Caco-2 (cell line): Measurements from ENCODE around the gene ALKBH3. TPM values are rescaled to one million over a fixed set of nuclear protein-coding genes. Genes with fewer than 3 reads are reported as not detected.

Experiments used
- BruUV-seq: library from RNA; stranded (reverse); fragments of 400-500 nt; replicated peaks from 2 replicates; lab custom pipeline; 2021; lab: Mats Ljungman, UMichigan
- CTCF ChIA-PET: fragments of 300-600 bp; sonication (Branson Sonifier 250); formaldehyde crosslinking; loops from one replicate; lab custom pipeline; 2022; ENCODE audit warnings: antibody characterized with exemption; lab: Charles Lee
- POLR2A ChIA-PET: fragments of 300-600 bp; sonication (Branson Sonifier 250); formaldehyde crosslinking; loops from one replicate; lab custom pipeline; 2022; ENCODE audit warnings: antibody characterized with exemption; lab: Charles Lee
- DNase-seq, 2 experiments: peaks; one replicate each; pipeline versions ENCODE4 v3.0.0 to v3.0.0-alpha.2; 2020 to 2022
- H3K27me3 ChIP-seq: replicated peaks from 2 replicates; pipeline ENCODE4 v1.6.0; 2011; ENCODE audit warnings: low read length; ENCODE audit not compliant: control insufficient read depth, insufficient read depth
- H3K36me3 ChIP-seq: 2 replicates; pipeline ENCODE4 v1.5.1; 2011; ENCODE audit warnings: low read length; ENCODE audit not compliant: control insufficient read depth, insufficient read depth
- H3K4me1 ChIP-seq: fragments of 250-450 bp; sonication (Bioruptor Pico); 2 replicates; pipeline ENCODE4 v1.5.1; 2020; ENCODE audit warnings: mild to moderate bottlenecking
- H3K4me3 ChIP-seq: 2 replicates; pipeline ENCODE4 v1.5.1; 2011; ENCODE audit warnings: low read depth, mild to moderate bottlenecking, control low read depth, low read length
- H3K9me3 ChIP-seq: fragments of 250-450 bp; sonication (Bioruptor Pico); 2 replicates; pipeline ENCODE4 v1.5.1; 2020; ENCODE audit warnings: mild to moderate bottlenecking, moderate library complexity
- H3K27ac Mint-ChIP-seq: one replicate; pipeline ENCODE4 v1.8.0; 2022; ENCODE audit warnings: mixed read lengths; ENCODE audit not compliant: unreplicated experiment
- H3K27me3 Mint-ChIP-seq: one replicate; pipeline ENCODE4 v1.8.0; 2022; ENCODE audit warnings: mixed read lengths; ENCODE audit not compliant: insufficient read depth, unreplicated experiment
- H3K36me3 Mint-ChIP-seq: one replicate; pipeline ENCODE4 v1.8.0; 2022; ENCODE audit warnings: mild to moderate bottlenecking, mixed read lengths; ENCODE audit not compliant: insufficient read depth, unreplicated experiment
- H3K4me1 Mint-ChIP-seq: one replicate; pipeline ENCODE4 v1.8.0; 2022; ENCODE audit warnings: low read depth, mixed read lengths; ENCODE audit not compliant: unreplicated experiment
- H3K4me3 Mint-ChIP-seq: one replicate; pipeline ENCODE4 v1.8.0; 2022; ENCODE audit warnings: mild to moderate bottlenecking, moderate library complexity, mixed read lengths; ENCODE audit not compliant: unreplicated experiment
- H3K9me3 Mint-ChIP-seq: one replicate; pipeline ENCODE4 v1.8.0; 2022; ENCODE audit warnings: mixed read lengths; ENCODE audit not compliant: unreplicated experiment
- CTCF ChIP-seq, 2 experiments: fragments of 200-600 bp in 1 of 2; IDR thresholded peaks; 1 replicate in 1 of 2; 2 replicates in 1 of 2; pipeline versions ENCODE4 v1.5.1 to v1.8.0; 2011 to 2022; ENCODE audit warnings: antibody characterized with exemption in 1 of 2, control low read depth in 1 of 2, inconsistent platforms in 1 of 2, low read depth in 1 of 2, low read length in 1 of 2, mild to moderate bottlenecking in 1 of 2, moderate library complexity in 1 of 2; ENCODE audit not compliant: insufficient read depth in 1 of 2, severe bottlenecking in 1 of 2, unreplicated experiment in 1 of 2
- intact Hi-C: fragments of 100-400 bp; cut with micrococcal nuclease; formaldehyde crosslinking; loops from one replicate; pipeline ENCODE4 v1.10.0; 2022; ENCODE audit not compliant: unreplicated experiment
- total RNA-seq: library from RNA; stranded (reverse); gene quantifications from 2 replicates; pipeline ENCODE4 v1.2.3, GENCODE V29; 2022

ALKBH3 gene
- total RNA-seq, 1 experiment from 2014 or later, result 42.4 TPM

- Mint-ChIP-seq H3K27ac (no peak overlapping the region), H3K9me3 (no peaks in the 10 kb centered on the region), H3K4me1 (peaks cover 6% of the 10 kb centered on the region), H3K36me3 (no peaks in the 10 kb centered on the region), H3K27me3 (peaks cover 10% of the 10 kb centered on the region), H3K4me3 (no peak overlapping the region)
- no TSS peak for BruUV-seq
- CTCF ChIA-PET, result no interaction called here
- H3K9me3 ChIP-seq, result no peaks in the 10 kb centered on the region
- no peak for DNase-seq
- intact Hi-C loops, result no loop called here
- no peaks in the 10 kb centered on the region for H3K36me3 ChIP-seq
- POLR2A ChIA-PET, result no interaction called here
- H3K27me3 ChIP-seq, result no peaks in the 10 kb centered on the region
- no peaks in the 10 kb centered on the region; the same call in none of the 2 replicates for H3K4me1 ChIP-seq
- H3K4me3 ChIP-seq, result no peak overlapping the region
- TF ChIP-seq CTCF (IDR thresholded peaks at IDR 0.05; ENCODE audit: insufficient read depth in 1 of 2, low read depth in 1 of 2, low read length in 1 of 2, severe bottlenecking in 1 of 2, unreplicated experiment in 1 of 2), result no peak
Measured at GRCh38 chr11:43952020-43952400, 71.4 kb downstream of the ALKBH3 start.

- DNase-seq, result no peak
- CTCF ChIA-PET, result no interaction called here
Measured at GRCh38 chr11:43952401-43953342, 72.0 kb downstream of the ALKBH3 start.

GRCh38 chr11:43953521-43953920 lies 72.9 kb downstream of the ALKBH3 start:
- intact Hi-C loops, result no loop called here
- ChIA-PET CTCF (no interaction called here), POLR2A (no interaction called here)
- no peak overlapping the region for H3K4me3 Mint-ChIP-seq
- H3K27me3 Mint-ChIP-seq, result peaks cover 11% of the 10 kb centered on the region
- DNase-seq, result no peak
- H3K27ac Mint-ChIP-seq, result no peak overlapping the region
- H3K27me3 ChIP-seq, result no peaks in the 10 kb centered on the region
- no peak overlapping the region for H3K4me3 ChIP-seq
- H3K36me3 ChIP-seq, result no peaks in the 10 kb centered on the region
- no peaks in the 10 kb centered on the region for H3K9me3 Mint-ChIP-seq
- peaks cover 6% of the 10 kb centered on the region for H3K4me1 Mint-ChIP-seq
- BruUV-seq, result no TSS peak
- no peaks in the 10 kb centered on the region; the same call in none of the 2 replicates for H3K4me1 ChIP-seq
- H3K9me3 ChIP-seq, result peaks cover 3% of the 10 kb centered on the region; the same call in 1 of the 2 replicates
- TF ChIP-seq CTCF (IDR thresholded peaks at IDR 0.05; ENCODE audit: insufficient read depth in 1 of 2, low read depth in 1 of 2, low read length in 1 of 2, severe bottlenecking in 1 of 2, unreplicated experiment in 1 of 2), result no peak
- no peaks in the 10 kb centered on the region for H3K36me3 Mint-ChIP-seq

More at GRCh38 chr11:43952401-43953342, 72.0 kb downstream of the ALKBH3 start:
- peaks cover 6% of the 10 kb centered on the region for H3K4me1 Mint-ChIP-seq
- no peaks in the 10 kb centered on the region for H3K36me3 ChIP-seq
- H3K4me3 Mint-ChIP-seq, result no peak overlapping the region
- H3K9me3 Mint-ChIP-seq, result no peaks in the 10 kb centered on the region
- H3K27me3 ChIP-seq, result no peaks in the 10 kb centered on the region
- H3K4me1 ChIP-seq, result no peaks in the 10 kb centered on the region; the same call in none of the 2 replicates
- TF ChIP-seq CTCF (IDR thresholded peaks at IDR 0.05; ENCODE audit: insufficient read depth in 1 of 2, low read depth in 1 of 2, low read length in 1 of 2, severe bottlenecking in 1 of 2, unreplicated experiment in 1 of 2), result no peak
- H3K27ac Mint-ChIP-seq, result no peak overlapping the region
- no peak overlapping the region for H3K4me3 ChIP-seq
- intact Hi-C loops, result no loop called here
- H3K27me3 Mint-ChIP-seq, result peaks cover 11% of the 10 kb centered on the region
- POLR2A ChIA-PET, result no interaction called here
- H3K36me3 Mint-ChIP-seq, result no peaks in the 10 kb centered on the region
- H3K9me3 ChIP-seq, result no peaks in the 10 kb centered on the region
- BruUV-seq, result no TSS peak
